ENCODE measurements around the gene HOXA3.

HOXA3 gene

GRCh38 chr7:27088002-27088922 lies 64.1 kb downstream of the HOXA3 start:
- no peak for DNase-seq (ENCODE audit: low read depth)

- no peak for DNase-seq (ENCODE audit: low read depth)
These were observed 68.7 kb downstream of the HOXA3 start for GRCh38 chr7:27083646-27084045.

- DNase-seq (ENCODE audit: low read depth), result no peak
These were observed 70.2 kb downstream of the HOXA3 start for GRCh38 chr7:27082171-27082570.

- no peak for DNase-seq (ENCODE audit: low read depth)
These were observed 71.4 kb downstream of the HOXA3 start for GRCh38 chr7:27080844-27081436.

- DNase-seq (ENCODE audit: low read depth), result no peak
These were observed 73.0 kb downstream of the HOXA3 start for GRCh38 chr7:27079234-27079975.

GRCh38 chr7:27078616-27079233 lies 73.7 kb downstream of the HOXA3 start:
- no peak for DNase-seq (ENCODE audit: low read depth)

- DNase-seq (ENCODE audit: low read depth), result no peak
These were observed 79.3 kb downstream of the HOXA3 start for GRCh38 chr7:27073076-27073475.

GRCh38 chr7:27071622-27072390 lies 80.6 kb downstream of the HOXA3 start:
- no peak for DNase-seq (ENCODE audit: low read depth)

GRCh38 chr7:27068259-27068658 lies 84.1 kb downstream of the HOXA3 start:
- DNase-seq (ENCODE audit: low read depth), result no peak

- no peak for DNase-seq (ENCODE audit: low read depth)
These were observed 86.2 kb downstream of the HOXA3 start for GRCh38 chr7:27066148-27066547.

- DNase-seq (ENCODE audit: low read depth), result no peak
These were observed 86.7 kb downstream of the HOXA3 start for GRCh38 chr7:27065709-27066108.

GRCh38 chr7:27064661-27065060 lies 87.7 kb downstream of the HOXA3 start:
- DNase-seq (ENCODE audit: low read depth), result no peak

GRCh38 chr7:27064159-27064558 lies 88.2 kb downstream of the HOXA3 start:
- DNase-seq (ENCODE audit: low read depth), result no peak

GRCh38 chr7:27062946-27063345 lies 89.4 kb downstream of the HOXA3 start:
- DNase-seq (ENCODE audit: low read depth), result no peak
